Measurements from ENCODE around the gene GALNTL6. TPM values are rescaled to one million over a fixed set of nuclear protein-coding genes. Genes with fewer than 3 reads are reported as not detected.

Gene GALNTL6
- total and polyA plus RNA-seq, 2 of the 4 experiments (the other 2 are of a cell fraction): under 0.01 TPM; not detected in 1

DNA sequence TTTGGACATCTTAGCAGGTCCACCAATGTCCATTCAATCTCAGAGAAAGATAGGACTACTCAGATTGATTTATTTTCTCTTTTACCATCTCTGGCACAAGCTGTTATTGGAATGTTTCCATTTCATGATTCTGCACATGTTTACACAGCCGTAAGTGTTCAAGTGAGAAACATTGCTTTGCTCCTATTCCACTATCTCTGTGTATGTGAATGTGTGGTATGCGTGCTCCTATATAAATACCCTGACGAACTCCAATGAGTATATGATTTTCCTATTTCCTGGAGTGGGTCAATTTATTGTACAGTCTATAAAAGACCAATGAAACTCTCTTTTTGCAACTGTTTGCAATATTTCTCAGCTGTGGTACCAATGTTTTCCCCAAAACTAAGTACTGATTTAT is 1134.4 kb downstream of the GALNTL6 start:
- Histone ChIP-seq H3K14ac (replicated peaks; ENCODE audit: low read depth, low read length) (no peak overlapping the region), H3K56ac (ENCODE audit: extremely low read depth, insufficient read depth, low read length) (no peak overlapping the region), H2AK5ac (ENCODE audit: low read depth, low read length) (no peak overlapping the region), H3K4ac (ENCODE audit: low read depth, low read length) (no peak overlapping the region), H3K27me3 (ENCODE audit: control insufficient read depth, insufficient read depth, low read length) (peaks cover 16% of the 10 kb centered on the region), H3K9ac (ENCODE audit: low read depth, low read length) (no peak overlapping the region), H3K9me1 (ENCODE audit: insufficient read depth, low read length) (no peaks in the 10 kb centered on the region), H3K23ac (ENCODE audit: low read depth, low read length) (no peak overlapping the region), H4K8ac (ENCODE audit: low read depth in 2 of 2, low read length in 2 of 2) (no peak overlapping the region), H4K20me1 (ENCODE audit: insufficient read depth, low read length) (no peaks in the 10 kb centered on the region), H2AFZ (replicated peaks; ENCODE audit: low read length, poor library complexity) (no peak overlapping the region), H4K5ac (ENCODE audit: low read depth, low read length) (no peak overlapping the region), H2BK20ac (ENCODE audit: low read depth, low read length) (no peak overlapping the region), H4K91ac (ENCODE audit: insufficient read depth, low read depth, low read length) (no peak overlapping the region), H3K4me3 (ENCODE audit: insufficient read depth, low read depth, low read length) (no peak overlapping the region), H2AK9ac (replicated peaks; ENCODE audit: low read depth, low read length, poor library complexity) (no peak overlapping the region), H2BK120ac (ENCODE audit: low read depth, low read length) (no peak overlapping the region), H3K79me1 (ENCODE audit: low read depth in 1 of 2, low read length in 2 of 2) (no peaks in the 10 kb centered on the region), H2BK5ac (ENCODE audit: low read depth, low read length, poor library complexity, severe bottlenecking) (no peak overlapping the region), H3K36me3 (ENCODE audit: control insufficient read depth, insufficient read depth, low read length) (no peaks in the 10 kb centered on the region), H3K4me1 (ENCODE audit: control insufficient read depth, insufficient read depth, low read length) (no peaks in the 10 kb centered on the region), H2BK15ac (ENCODE audit: low read depth, low read length) (no peak overlapping the region), H3K18ac (ENCODE audit: low read depth, low read length) (no peak overlapping the region), H3K9me3 (ENCODE audit: control insufficient read depth, insufficient read depth, low read length) (no peaks in the 10 kb centered on the region), H3K27ac (ENCODE audit: insufficient read depth, low read length) (no peak overlapping the region), H3K4me2 (ENCODE audit: low read depth, low read length) (no peak overlapping the region)
- CTCF ChIA-PET: no interaction called here
- ATAC-seq (ENCODE audit: low read depth) (no peak), DNase-seq (no peak)
- in situ Hi-C loops (cut with MboI; ENCODE audit: low sequenced_read_pairs): no loop called here
- POLR2A ChIA-PET (ENCODE audit: unreplicated experiment): interaction anchor here (1.0 kb wide), 1 partner anchor 9 kb away, joined by 3 read pairs; no protein-coding TSS in a partner anchor
- intact Hi-C loops (cut with micrococcal nuclease): no loop called here
- no TSS peak for BruUV-seq (replicated peaks)
- dilution Hi-C loops (cut with HindIII; ENCODE audit: low sequenced_read_pairs, unreplicated experiment): no loop called here
- TF ChIP-seq RCOR1 (IDR thresholded peaks at IDR 0.05; ENCODE audit: insufficient replicate concordance, low read length) (no peak), RFX5 (IDR thresholded peaks at IDR 0.05; ENCODE audit: low read depth, low read length) (no peak), CEBPB (IDR thresholded peaks at IDR 0.05; ENCODE audit: low read depth, low read length) (no peak), BHLHE40 (IDR thresholded peaks at IDR 0.05; ENCODE audit: low read depth, low read length) (no peak), MAZ (IDR thresholded peaks at IDR 0.05; ENCODE audit: borderline replicate concordance, low read depth, low read length) (no peak), NFE2L2 (IDR thresholded peaks at IDR 0.05; ENCODE audit: low read depth, low read length) (no peak), MAFK (IDR thresholded peaks at IDR 0.05; ENCODE audit: low read depth, low read length) (no peak), RAD21 (IDR thresholded peaks at IDR 0.05; ENCODE audit: low read length) (no peak), CHD1 (IDR thresholded peaks at IDR 0.05; ENCODE audit: low read depth, low read length) (no peak)
- TF ChIP-seq, protein P1, sequence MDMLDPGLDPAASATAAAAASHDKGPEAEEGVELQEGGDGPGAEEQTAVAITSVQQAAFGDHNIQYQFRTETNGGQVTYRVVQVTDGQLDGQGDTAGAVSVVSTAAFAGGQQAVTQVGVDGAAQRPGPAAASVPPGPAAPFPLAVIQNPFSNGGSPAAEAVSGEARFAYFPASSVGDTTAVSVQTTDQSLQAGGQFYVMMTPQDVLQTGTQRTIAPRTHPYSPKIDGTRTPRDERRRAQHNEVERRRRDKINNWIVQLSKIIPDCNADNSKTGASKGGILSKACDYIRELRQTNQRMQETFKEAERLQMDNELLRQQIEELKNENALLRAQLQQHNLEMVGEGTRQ (IDR thresholded peaks at IDR 0.05; ENCODE audit: low read depth, low read length): no peak
- no CpG with 5 or more reads among the region's 3 CpGs for WGBS, 2 experiments (ENCODE audit: extremely low coverage in 2 of 2, insufficient read length in 1 of 2)
